RWPE1 (cell line): Measurements from ENCODE around the gene PTPN1.
A peak's percentile ranks its signal among the peaks of the same experiment; 100 is the strongest.

ENCODE experiments used
- CTCF ChIA-PET: fragments of 350-600 bp; sonication (Branson Sonifier 250); formaldehyde crosslinking; extraction: SDS; loops from one replicate; lab custom pipeline; 2021; lab: Yijun Ruan, JAX
- POLR2A ChIA-PET: fragments of 400-600 bp; formaldehyde crosslinking; extraction: SDS; loops from one replicate; lab custom pipeline; 2020; ENCODE audit warnings: antibody characterized with exemption; ENCODE audit not compliant: low non-redundant PET; lab: Yijun Ruan, JAX
- DNase-seq: peaks from one replicate; pipeline ENCODE4 v3.0.0; 2012; ENCODE audit warnings: low spot score
- H3K27ac ChIP-seq: fragments of 450-650 bp; 2 replicates; pipeline ENCODE4 v1.5.1; 2017
- TF ChIP-seq, protein P1 (sequence below): fragments of 450-650 bp; conservative IDR thresholded peaks from 2 replicates; pipeline ENCODE4 v1.5.1; 2017; ENCODE audit warnings: low read depth, mild to moderate bottlenecking

The PTPN1 gene

DNA sequence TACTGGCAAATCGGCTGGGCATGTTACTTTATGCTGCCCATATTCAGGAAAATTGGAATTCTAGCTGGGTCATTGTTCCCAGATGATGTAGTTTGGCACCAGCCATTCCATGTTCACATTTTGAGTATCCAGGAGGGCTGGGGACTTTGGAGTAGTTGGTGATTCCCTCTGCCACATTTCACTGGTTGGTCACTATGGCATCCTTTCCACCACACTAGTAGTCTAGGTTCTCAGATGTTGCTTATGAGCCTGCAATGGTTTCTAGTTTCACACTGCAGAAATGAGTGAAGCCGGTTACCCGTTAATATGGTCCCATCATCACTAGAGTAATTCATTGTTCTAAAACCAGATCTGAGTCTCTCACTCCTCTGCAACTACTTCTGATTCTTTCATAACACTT is 4.6 kb downstream of the PTPN1 start:
- H3K27ac ChIP-seq, result peak overlapping the region; percentile 51; the same call in 1 of the 2 replicates
- ChIA-PET CTCF (interaction anchor here (0.9 to 1.1 kb wide), 2 partner anchors 23 to 74 kb away, joined by 3 read pairs; no protein-coding TSS in a partner anchor), POLR2A (no interaction called here)
- DNase-seq, result no peak
- TF ChIP-seq, protein P1, sequence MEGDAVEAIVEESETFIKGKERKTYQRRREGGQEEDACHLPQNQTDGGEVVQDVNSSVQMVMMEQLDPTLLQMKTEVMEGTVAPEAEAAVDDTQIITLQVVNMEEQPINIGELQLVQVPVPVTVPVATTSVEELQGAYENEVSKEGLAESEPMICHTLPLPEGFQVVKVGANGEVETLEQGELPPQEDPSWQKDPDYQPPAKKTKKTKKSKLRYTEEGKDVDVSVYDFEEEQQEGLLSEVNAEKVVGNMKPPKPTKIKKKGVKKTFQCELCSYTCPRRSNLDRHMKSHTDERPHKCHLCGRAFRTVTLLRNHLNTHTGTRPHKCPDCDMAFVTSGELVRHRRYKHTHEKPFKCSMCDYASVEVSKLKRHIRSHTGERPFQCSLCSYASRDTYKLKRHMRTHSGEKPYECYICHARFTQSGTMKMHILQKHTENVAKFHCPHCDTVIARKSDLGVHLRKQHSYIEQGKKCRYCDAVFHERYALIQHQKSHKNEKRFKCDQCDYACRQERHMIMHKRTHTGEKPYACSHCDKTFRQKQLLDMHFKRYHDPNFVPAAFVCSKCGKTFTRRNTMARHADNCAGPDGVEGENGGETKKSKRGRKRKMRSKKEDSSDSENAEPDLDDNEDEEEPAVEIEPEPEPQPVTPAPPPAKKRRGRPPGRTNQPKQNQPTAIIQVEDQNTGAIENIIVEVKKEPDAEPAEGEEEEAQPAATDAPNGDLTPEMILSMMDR, result no peak

DNA sequence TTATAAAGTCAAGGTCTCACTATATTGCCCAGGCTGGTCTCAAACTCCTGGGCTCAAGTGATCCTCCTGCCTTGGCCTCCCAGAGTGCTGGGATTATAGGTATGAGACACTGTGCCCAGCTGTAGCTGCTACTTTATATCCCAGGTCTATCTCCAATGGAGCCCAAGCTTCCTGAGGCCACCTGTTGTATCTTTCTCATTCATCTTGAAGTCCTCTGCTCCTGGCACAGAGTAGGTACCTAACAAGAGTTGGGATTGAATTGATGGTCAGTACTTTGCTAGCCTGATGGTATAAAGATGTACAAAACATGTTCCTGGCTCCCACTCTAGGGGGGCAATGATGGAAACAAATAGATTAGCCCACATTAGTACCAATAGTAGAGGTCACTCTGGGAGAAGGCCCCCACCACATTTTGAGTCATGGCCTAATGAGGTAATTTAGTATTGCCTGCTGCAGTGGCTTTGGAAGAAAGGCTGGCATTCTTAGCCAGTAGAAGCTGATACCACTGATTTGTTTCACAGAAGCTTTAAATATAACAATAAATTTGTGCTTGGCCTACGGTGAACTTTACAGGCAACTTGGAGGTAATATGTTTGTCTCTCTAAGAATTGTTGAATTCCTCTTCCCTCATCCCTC is 5.4 kb downstream of the PTPN1 start:
- TF ChIP-seq, protein P1, result no peak
- POLR2A ChIA-PET, result no interaction called here
- CTCF ChIA-PET, result interaction anchor here (0.6 to 1.1 kb wide), 3 partner anchors 23 to 73 kb away, joined by 3 read pairs; no protein-coding TSS in a partner anchor
- H3K27ac ChIP-seq, result no peak overlapping the region; the same call in 1 of the 2 replicates
- no peak for DNase-seq

DNA sequence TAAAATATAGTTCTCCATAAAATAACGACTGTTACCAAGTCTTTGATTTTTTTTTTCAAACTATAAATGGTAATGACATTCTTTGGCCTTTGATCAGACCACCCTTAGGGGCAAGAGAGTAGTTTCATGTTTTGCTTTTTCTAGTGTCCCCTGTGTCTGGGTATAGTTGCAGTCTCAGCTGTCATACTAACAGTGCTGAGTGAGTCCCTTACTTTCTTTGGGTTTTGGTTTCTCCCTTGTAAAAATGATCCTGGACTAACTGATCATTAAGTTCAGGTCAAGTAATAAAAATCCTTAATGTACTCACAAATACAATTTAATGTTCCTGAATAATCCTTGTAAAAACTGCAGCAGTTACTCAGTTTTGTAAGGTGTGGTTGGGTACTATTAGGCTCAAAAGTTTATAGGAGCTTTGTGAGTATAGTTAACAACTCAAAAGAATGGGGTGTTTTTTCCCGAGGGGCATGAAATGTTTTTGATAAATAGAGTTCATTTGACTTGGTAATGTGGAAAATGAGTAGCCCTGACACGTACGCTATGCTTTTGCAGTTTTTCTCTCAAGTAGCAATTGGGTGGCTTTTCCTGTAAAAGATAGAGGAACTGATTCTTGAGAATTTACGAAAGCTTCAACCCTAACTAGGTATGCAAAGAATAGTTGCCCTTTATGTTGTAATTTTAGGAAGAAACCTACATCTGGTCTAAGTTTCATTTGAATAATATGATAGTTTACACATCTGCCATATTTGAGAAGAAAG is 6.2 kb downstream of the PTPN1 start:
- ChIA-PET POLR2A (no interaction called here), CTCF (interaction anchor here (0.6 to 1.6 kb wide), 5 partner anchors 10 to 71 kb away, joined by 3 to 4 read pairs (median 3); no protein-coding TSS in a partner anchor)
- no peak for DNase-seq
- H3K27ac ChIP-seq, result no peak overlapping the region
- TF ChIP-seq, protein P1, result no peak

DNA sequence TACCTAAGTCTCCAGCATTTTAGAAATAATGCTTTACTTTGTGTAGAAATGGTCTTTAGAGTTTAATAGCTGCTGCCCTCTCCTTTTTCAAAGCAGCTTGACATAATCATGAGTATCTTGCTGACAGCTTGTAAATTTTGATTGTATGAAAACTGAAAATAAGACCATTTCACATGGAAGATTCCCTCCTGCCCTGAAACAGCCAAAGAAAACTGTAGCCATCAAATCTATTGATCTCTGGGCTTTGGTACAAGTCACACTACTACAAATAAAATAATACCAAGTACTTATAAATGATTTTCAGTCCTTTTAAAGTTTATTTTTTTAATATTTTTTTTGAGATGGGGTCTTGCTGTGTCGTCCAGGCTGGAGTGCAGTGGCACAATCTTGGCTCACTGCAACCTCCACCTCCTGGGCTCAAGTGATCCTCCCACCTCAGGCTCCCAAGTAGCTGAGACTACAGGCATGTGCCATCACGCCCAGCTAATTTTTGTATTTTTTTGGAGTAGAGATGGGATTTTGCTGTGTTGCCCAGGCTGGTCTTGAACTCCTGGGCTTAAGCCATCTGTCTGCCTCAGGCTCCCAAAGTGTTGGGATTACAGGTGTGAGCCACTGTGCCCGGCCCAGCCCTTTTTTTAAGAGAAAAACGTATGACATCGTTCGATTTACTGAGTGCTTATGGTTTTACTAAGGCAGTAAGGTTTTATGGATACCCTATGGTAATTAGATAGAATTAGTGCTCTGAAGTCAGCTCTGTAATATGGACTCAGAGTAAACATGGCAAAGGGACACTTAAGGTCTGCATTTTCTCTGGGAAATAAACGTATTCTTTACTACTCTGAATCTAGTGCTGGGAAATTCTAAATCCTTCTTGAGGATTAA is 7.0 kb downstream of the PTPN1 start:
- TF ChIP-seq, protein P1, result no peak
- ChIA-PET POLR2A (no interaction called here), CTCF (interaction anchor here (0.6 to 1.6 kb wide), 5 partner anchors 11 to 70 kb away, joined by 3 to 4 read pairs (median 4); no protein-coding TSS in a partner anchor)
- H3K27ac ChIP-seq, result peak overlapping the region; percentile 87
- DNase-seq, result no peak

DNA sequence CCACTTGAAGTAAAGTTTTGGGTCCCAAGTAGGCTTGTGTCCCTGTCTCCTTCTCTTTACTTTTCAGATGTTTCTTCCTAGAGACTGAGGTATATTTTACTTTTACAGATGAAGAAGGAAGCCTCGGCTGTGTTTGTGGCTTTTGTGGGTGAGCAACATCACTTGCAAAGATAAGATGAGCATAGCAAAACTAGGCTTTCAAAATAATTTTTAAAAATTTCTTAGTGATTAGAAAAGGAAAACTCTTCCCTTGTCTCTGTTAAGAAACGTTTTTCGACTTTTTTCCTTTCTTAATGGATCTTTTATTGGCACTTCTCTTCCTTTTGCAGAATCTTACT is 7.6 kb downstream of the PTPN1 start:
- no peak for DNase-seq
- peak overlapping the region; percentile 87 for H3K27ac ChIP-seq
- POLR2A ChIA-PET, result no interaction called here
- CTCF ChIA-PET, result interaction anchor here (0.6 to 1.6 kb wide), 5 partner anchors 11 to 1194 kb away, joined by 3 to 5 read pairs (median 4); no protein-coding TSS in a partner anchor
- TF ChIP-seq, protein P1, result no peak
